GM23338 (cell line): ENCODE measurements around the gene ARF1. TPM values are rescaled to one million over a fixed set of nuclear protein-coding genes. Genes with fewer than 3 reads are reported as not detected.

ENCODE experiments used
- ATAC-seq: fragments of 200-7000 bp; cut with Tn5 transposase; 3 replicates; pipeline ENCODE4 v1.9.1; 2020
- DNase-seq: peaks from one replicate; pipeline ENCODE4 v3.0.0-alpha.2; 2015; ENCODE audit warnings: low spot score
- H2AFZ ChIP-seq: fragments of 200-600 bp; sonication (generic); 2 replicates; pipeline ENCODE4 v1.8.0; 2016; ENCODE audit warnings: antibody characterized with exemption, mild to moderate bottlenecking, moderate library complexity
- H3F3A ChIP-seq: fragments of 200-600 bp; sonication (generic); replicated peaks from 2 replicates; pipeline ENCODE4 v1.8.0; 2017; ENCODE audit warnings: antibody characterized with exemption, mixed run types, low read depth
- H3K27ac ChIP-seq: fragments of 200-600 bp; sonication (generic); 2 replicates; pipeline ENCODE4 v1.6.1; 2016; ENCODE audit warnings: low read depth
- H3K27me3 ChIP-seq: fragments of 200-600 bp; sonication (generic); 2 replicates; pipeline ENCODE4 v1.8.0; 2016; ENCODE audit warnings: mild to moderate bottlenecking, mixed run types, moderate library complexity; ENCODE audit not compliant: insufficient read depth
- H3K36me3 ChIP-seq: fragments of 200-600 bp; sonication (generic); 2 replicates; pipeline ENCODE4 v1.8.0; 2016; ENCODE audit warnings: mild to moderate bottlenecking; ENCODE audit not compliant: insufficient read depth
- H3K4me1 ChIP-seq: fragments of 200-600 bp; sonication (generic); 2 replicates; pipeline ENCODE4 v1.8.0; 2016; ENCODE audit warnings: mild to moderate bottlenecking, moderate library complexity; ENCODE audit not compliant: insufficient read depth
- H3K4me2 ChIP-seq: fragments of 200-600 bp; sonication (generic); 2 replicates; pipeline ENCODE4 v1.7.1; 2017; ENCODE audit warnings: mixed run types
- H3K4me3 ChIP-seq: fragments of 200-600 bp; sonication (generic); 2 replicates; pipeline ENCODE4 v1.6.1; 2016; ENCODE audit warnings: mixed run types
- H3K79me2 ChIP-seq: fragments of 200-600 bp; sonication (generic); replicated peaks from 2 replicates; pipeline ENCODE4 v1.8.0; 2017; ENCODE audit warnings: mild to moderate bottlenecking; ENCODE audit not compliant: insufficient read depth
- H3K9me2 ChIP-seq: fragments of 200-600 bp; sonication (generic); 2 replicates; pipeline ENCODE4 v1.8.0; 2017; ENCODE audit not compliant: insufficient read depth
- H4K20me1 ChIP-seq: fragments of 200-600 bp; sonication (generic); replicated peaks from 2 replicates; pipeline ENCODE4 v1.8.0; 2017; ENCODE audit warnings: mild to moderate bottlenecking; ENCODE audit not compliant: insufficient read depth
- H3K27ac Mint-ChIP-seq: 2 replicates; pipeline ENCODE4 v1.8.0; 2020; ENCODE audit warnings: inconsistent platforms, mild to moderate bottlenecking, moderate library complexity, mixed read lengths
- H3K27me3 Mint-ChIP-seq: 3 replicates; pipeline ENCODE4 v1.8.0; 2022; ENCODE audit warnings: low read depth, mild to moderate bottlenecking, moderate library complexity, mixed read lengths, inconsistent platforms; ENCODE audit not compliant: insufficient read depth, poor library complexity
- H3K36me3 Mint-ChIP-seq: 3 replicates; pipeline ENCODE4 v1.8.0; 2021; ENCODE audit warnings: low read depth, mild to moderate bottlenecking, inconsistent platforms, moderate library complexity, mixed read lengths
- H3K4me1 Mint-ChIP-seq: 3 replicates; pipeline ENCODE4 v1.8.0; 2020; ENCODE audit warnings: mild to moderate bottlenecking, inconsistent platforms, mixed read lengths
- H3K4me3 Mint-ChIP-seq: 3 replicates; pipeline ENCODE4 v1.8.0; 2021; ENCODE audit warnings: moderate library complexity, mild to moderate bottlenecking, inconsistent platforms, mixed read lengths
- H3K9me3 Mint-ChIP-seq: 3 replicates; pipeline ENCODE4 v1.8.0; 2020; ENCODE audit warnings: moderate library complexity, mild to moderate bottlenecking, inconsistent platforms, mixed read lengths
- ETS1 ChIP-seq: IDR thresholded peaks from 2 replicates; pipeline ENCODE4 v1.6.1; 2016; ENCODE audit warnings: antibody characterized with exemption
- EZH2phosphoT487 ChIP-seq: fragments of 200-600 bp; sonication (generic); IDR thresholded peaks from one replicate; pipeline ENCODE4 v1.8.1; 2018; ENCODE audit warnings: antibody characterized with exemption; ENCODE audit not compliant: unreplicated experiment
- STAT1 ChIP-seq: IDR thresholded peaks from one replicate; pipeline ENCODE4 v1.6.1; 2016; ENCODE audit warnings: antibody characterized with exemption; ENCODE audit not compliant: unreplicated experiment
- ZNF114 ChIP-seq: fragments of 250-450 bp; sonication (Bioruptor Pico); IDR thresholded peaks from 2 replicates; pipeline ENCODE4 v1.5.0; 2020; ENCODE audit warnings: mild to moderate bottlenecking, moderate library complexity
- ZNF462 ChIP-seq: fragments of 250-450 bp; sonication (Bioruptor Pico); IDR thresholded peaks from 2 replicates; pipeline ENCODE4 v1.5.0; 2020; ENCODE audit warnings: mild to moderate bottlenecking, moderate library complexity
- polyA plus RNA-seq: library from polyadenylated mRNA; unstranded; fragments of >200 nt; fragmentation: Nextera tagmentation; extraction: Ambion mirVana; gene quantifications from 2 replicates; pipeline ENCODE4 v1.2.1, GENCODE V29; 2016
- total RNA-seq: library from RNA; depleted of rRNA; stranded (reverse); fragments of >200 nt; shearing (Covaris generic); gene quantifications from 2 replicates; pipeline ENCODE4 v1.2.3, GENCODE V29; 2014

Gene ARF1
- total and polyA plus RNA-seq, 2 experiments from 2014 or later: 210 to 306 TPM

GRCh38 chr1:228065543-228066347 lies 16.8 kb upstream of the ARF1 start:
- Mint-ChIP-seq H3K27ac (no peak overlapping the region), H3K4me1 (peaks cover 5% of the 10 kb centered on the region), H3K9me3 (no peaks in the 10 kb centered on the region), H3K27me3 (peaks cover 61% of the 10 kb centered on the region), H3K36me3 (peaks cover 4% of the 10 kb centered on the region; the same call in 1 of the 3 replicates), H3K4me3 (no peak overlapping the region)
- peaks cover 97% of the 10 kb centered on the region for H3K27me3 ChIP-seq
- DNase-seq (no peak), ATAC-seq (no peak)
- H3K79me2 ChIP-seq: no peaks in the 10 kb centered on the region
- H4K20me1 ChIP-seq: no peaks in the 10 kb centered on the region
- no peak overlapping the region for H3K4me3 ChIP-seq
- no peaks in the 10 kb centered on the region for H3F3A ChIP-seq
- no peak overlapping the region for H3K4me2 ChIP-seq
- H3K9me2 ChIP-seq: no peaks in the 10 kb centered on the region
- no peak overlapping the region for H3K27ac ChIP-seq
- H3K4me1 ChIP-seq: peaks cover 5% of the 10 kb centered on the region; the same call in 1 of the 2 replicates
- no peak overlapping the region for H2AFZ ChIP-seq
- TF ChIP-seq EZH2phosphoT487: no peak
- TF ChIP-seq STAT1: no peak
- TF ChIP-seq ZNF462 (CRISPR knock-in tag): no peak
- TF ChIP-seq ETS1: no peak
- no peak for TF ChIP-seq ZNF114
- H3K36me3 ChIP-seq: no peaks in the 10 kb centered on the region
